Umbilical cord (tissue), 2 donors: Measurements from ENCODE around the gene DCXR. TPM values are rescaled to one million over a fixed set of nuclear protein-coding genes. Genes with fewer than 3 reads are reported as not detected.

Experiments
- DNase-seq: peaks from one replicate; pipeline ENCODE4 v3.0.0-alpha.2; 2015; ENCODE audit warnings: low spot score
- total RNA-seq: library from RNA; depleted of rRNA; stranded (reverse); fragments of >200 nt; gene quantifications from one replicate; pipeline ENCODE4 v1.2.3, GENCODE V29; 2014; ENCODE audit warnings: low replicate concordance; ENCODE audit not compliant: insufficient read depth

DCXR gene
- total RNA-seq, 1 donor from 2014 or later: 22.4 TPM

DNA sequence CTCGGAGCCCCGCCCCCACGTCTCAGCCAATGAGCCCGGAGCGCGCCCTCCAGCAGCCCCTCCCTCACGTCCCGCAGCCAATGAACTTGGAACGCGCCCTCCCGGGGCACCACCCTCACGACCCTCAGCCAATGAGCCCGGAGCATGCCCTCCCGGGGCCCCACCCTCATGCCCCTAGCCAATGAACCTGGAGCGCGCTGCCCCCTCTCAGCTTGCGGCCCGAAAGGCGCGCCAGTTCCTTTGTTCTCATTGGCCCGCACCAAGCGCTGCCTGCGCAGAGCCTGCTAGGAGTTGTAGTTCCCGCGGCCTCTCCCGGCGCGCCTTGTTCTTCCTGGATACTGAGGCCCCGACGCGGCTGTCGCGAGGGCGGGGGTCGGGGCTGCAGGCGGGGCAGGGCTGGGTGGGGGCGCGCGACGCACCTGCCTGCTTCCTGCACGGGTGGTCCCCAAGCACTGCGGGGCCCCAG lies 14.5 kb downstream of the DCXR start, which contains the start of gene LRRC45:
LRRC45 (plus strand) TSS at position 325 of the 466 bp plus-strand sequence. CDS start 339 bp downstream, outside the sequence.
- DNase-seq: peak; percentile 100

DNA sequence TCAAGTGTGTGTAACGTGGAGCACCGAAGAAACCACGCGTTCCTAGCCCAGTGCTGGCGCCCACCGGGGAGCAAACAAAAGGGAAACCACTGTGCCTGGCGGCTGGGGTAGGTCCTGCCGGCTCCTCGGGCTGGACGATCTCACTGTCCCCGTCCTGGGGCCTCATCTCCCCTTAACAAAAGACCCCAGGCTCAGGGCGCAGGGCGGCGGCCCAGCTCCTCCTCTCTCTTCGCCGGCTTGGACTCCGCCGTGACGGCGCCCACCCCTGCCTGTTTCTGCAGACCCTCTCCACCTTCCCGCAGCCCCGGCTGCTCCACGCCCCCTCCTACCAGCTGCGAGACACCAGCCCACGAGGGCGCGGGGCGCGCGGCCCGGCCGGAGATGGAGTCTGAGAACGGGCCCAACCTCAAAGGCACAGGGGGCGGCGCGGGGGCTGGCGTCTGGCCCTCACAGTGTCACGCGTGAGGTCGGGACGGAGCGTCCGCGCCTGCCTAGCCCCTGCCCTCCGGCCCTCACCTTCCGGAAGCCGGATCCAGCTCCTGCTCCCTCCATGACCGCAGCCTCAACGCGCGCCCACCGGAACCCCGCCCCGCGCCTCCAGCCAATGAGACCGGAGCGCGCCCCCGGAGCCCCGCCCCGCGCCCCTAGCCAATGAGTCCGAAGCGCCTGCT lies 15.1 kb downstream of the DCXR start, which contains the start of gene CENPX:
CENPX (minus strand) TSS at position 569 of the 671 bp plus-strand sequence; CDS start at position 552, 17 bp downstream.
- DNase-seq: no peak

DNA sequence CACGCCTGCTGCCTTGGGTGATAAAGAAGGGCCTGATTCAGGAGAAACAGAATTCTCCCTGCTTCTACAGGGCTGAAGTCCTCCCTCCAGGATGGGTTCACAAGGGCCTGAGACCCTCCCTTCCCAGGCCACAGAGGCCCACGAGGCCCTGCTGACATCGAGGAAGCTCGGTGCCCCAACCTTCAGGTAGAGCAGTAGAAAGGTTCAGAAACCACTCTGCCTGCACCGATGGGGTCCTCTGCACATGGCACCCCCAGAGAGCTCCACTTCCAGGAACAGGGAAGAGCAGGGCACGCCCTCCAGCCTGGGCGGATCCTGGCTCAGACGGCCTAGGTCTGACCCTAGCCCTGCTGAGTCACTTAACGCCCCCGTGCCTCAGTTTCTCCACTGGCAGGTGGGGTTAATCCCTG lies 15.6 kb downstream of the DCXR start:
- DNase-seq: no peak

DNA sequence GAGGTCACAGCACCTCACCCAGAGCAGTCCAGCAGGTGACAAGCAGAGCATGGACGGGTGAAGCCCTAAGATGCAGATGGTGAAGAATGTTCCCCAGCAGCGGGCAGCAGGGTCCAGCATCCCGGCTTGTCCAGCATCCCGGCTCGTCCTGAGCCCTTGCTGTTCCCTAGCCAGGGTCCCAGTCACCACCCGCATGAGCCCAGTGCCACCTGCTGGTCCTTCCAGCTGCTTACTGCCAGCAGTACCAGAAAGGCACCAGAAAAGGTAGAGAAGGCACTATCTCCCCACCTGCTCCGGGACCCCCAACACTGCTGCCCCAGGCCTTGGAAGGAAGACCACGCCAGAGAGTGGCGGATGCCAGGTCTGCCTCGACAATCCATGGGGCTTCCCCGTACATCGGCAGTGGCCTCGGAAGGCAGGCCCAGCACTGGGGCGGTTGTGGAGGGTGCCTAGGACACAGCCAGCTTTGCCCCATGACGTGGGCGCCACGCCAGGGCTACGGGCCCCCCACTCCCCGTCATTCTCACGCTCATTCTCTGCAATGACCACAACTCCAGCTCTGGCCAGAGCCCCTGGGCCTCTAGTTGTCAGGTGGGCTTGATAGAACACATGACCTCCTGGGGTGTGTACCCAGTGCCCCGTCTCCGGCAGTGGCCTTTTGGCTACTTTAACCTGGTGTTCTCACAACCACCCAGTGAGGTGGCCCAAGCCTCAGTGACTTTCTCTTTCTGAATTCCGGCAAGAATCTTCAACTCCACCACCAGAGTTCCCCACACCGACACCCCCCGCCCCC lies 16.2 kb downstream of the DCXR start:
- DNase-seq: peak; percentile 66

DNA sequence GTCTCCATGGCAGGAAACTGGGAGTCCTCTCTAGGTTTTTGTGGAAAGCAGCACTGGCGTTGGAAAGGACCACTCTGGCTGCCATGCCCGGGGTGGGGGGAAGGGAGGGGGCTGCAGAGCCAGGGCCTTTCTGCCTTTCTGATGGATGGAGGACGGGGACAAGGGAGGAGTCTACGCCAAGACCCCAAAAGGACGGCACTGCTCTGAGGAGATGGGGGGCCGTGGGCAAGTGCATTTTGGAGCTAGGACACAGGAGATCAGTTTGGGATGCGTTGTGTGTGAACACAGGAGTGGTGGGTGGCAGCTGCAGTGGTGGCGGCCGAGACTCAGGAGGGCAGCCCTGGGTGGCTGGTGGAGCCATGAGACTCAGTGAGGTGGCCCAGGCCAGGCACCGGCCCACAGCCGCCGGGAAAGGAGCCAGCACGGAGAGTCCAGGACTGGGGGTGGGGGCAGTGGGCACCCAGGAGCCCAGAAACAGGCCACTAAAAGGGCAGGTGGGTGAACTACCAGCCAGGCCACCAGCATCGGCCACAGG lies 16.9 kb downstream of the DCXR start:
- DNase-seq: no peak

DNA sequence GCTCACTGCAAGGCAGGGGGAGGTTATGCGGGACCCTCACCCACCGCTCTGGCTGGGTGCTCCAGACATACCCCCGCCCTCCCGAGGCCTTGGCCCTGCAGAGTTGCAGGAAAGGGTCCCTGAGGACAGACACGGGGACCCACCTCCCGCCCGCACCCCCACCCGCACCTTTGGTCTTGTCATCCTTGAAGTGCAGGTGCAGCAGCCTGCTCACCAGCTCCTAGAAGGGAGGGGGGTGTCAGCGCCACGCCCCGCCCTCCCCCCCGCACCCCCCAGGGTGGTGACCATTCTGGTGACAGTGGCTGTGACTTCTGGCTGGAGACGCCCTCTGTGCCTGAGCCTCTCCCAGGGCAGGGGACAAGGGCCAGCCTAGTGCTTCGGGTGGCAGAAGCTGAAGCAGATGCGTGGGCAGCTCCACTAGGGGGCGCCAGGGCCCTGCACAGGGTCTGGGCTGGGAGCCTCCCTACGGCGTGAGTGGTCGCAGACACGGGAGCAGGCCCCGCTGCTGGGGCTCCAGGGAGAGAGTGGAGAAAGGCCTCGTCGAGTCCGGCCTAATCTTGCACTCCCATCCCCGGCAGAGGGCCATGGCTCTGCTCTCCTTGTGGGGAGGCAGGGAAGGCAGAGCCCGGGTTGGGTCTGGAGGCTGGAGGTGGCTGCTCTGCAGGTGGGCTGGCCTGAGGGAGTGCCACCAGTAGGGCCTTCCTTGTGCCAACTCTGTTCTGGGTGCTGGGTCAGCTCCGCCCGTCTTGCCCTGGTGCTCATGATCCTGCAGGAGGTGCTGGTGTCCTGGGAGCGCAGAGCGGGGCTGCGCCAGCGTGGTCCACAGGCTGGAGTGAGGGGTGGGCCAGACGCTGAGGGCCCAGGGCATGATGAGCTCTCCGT lies 17.6 kb downstream of the DCXR start:
- DNase-seq: no peak

DNA sequence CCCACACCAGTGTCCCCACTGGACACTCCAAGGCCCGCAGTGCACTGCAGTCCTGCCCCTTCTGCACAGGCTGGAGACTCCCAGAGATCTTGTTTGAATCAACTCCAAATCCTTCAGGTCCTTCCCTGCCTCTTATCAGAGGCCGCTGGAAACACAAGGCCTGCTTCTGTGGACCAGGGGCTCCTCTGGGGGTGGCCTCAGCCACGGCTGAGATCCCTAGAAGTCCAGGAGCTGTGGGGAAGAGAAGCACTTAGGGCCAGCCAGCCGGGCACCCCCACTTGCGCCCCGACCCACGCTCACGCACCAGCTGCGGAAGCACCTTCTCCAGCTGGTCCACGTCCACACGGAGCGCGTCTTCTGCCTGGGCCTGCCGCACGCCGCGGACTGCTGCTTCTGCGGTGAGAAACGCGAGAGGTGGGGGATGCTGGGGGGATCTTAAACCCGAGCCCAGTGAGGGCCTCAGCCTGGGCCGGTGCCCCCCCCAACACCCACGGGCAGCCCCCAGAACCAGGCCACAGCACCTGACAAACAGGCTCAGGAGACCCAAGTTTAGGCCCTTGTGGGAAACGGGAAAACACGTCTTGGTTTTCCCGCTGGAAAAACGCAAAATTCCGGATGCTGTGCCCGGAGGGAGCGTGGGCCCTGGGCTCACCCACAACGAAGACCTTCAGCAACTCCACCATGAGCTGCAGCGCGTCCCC lies 18.4 kb downstream of the DCXR start:
- peak; percentile 73 for DNase-seq

DNA sequence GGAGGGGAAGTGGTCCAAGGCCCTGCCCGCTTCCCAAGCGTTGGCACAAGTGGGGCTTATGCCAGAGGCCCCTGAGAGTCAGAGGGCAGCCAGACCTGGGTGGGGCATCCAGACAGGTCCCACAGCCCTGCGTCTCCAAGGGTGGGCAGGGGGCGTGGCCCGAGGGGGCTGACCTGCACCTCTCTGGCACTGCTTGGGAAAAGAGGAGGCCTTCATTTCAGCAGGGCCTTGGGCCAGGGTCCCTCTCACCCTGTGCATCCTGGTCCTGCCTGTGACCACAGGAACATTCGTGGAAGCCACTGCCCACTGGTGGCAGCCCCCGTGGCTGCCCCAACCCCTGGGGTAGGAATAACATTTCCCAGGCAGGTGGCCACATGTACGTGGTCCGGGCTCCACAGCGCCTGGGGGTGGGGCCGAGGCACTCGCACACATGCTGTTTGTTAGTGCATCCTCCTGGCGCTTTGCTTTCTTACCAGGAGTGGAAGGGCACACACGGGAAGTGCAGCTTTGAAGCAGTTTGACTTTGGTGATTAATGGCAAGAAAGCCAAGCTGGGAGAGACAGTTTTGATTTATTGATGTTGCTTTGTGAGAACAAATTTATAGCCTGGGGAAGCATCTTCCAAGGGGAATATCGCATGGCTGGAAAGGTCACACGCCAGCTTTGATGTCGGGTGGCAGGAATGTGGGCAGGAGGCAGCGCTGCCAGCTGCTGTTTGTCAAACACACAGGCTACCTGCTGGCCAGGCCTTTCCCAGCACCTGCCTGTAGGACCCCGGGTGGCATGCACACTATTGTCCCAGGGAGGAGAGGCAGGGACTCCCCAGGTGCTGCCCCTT lies 19.1 kb downstream of the DCXR start:
- no peak for DNase-seq

DNA sequence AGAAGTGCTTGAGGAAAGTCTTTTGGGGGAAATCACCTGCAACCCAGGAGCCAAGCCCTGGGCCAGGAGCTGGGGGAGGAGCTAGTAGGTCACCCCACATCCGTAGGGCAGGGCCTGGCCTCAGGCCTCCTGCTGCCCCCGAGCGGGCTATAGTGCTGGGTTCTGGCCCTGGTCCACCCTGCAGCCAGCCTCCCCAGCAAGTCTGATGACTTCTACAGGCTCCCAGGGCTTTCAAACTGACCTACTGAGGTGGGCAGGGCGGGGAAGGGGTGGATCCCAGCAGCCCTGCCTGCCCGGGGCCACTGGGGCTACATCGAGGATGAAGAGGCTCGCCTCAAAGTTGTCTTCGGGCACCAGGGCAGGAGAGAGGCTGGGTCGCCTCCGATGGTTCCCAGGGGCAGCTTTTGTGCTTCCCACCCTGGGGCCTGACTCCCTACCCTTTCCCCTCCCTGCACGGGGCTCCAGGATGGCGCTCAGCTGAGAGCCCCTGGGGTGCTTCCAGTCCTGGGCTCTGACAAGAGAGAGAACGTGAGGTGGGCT lies 19.8 kb downstream of the DCXR start:
- DNase-seq: no peak

DNA sequence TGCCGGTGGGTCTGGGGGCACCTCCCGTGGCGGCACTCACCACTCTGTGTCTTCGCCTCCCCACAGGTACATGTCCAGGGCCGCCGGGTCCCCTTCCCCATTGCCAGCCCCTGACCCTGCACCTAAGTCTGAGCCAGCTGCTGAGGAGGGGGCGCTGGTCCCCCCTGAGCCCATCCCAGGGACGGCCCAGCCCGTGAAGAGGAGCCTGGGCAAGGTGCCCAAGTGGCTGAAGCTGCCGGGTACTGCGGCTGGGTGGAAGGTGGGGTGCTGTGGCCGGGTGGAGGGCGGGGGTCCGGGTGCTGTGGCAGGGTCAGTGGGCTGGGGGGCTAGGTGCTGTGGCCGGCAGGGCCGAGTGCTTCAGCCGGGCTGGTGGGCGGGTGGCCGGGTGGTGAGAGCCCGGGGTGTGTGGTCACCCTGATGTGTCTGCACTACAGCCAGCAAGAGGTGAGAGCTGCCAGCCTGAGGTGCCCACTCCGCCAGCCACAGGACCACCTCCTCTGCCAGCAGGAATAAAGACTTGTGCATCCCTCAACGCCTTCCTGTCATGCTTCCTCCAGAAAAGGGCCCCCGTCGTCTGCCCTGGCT lies 20.5 kb downstream of the DCXR start:
- no peak for DNase-seq

DNA sequence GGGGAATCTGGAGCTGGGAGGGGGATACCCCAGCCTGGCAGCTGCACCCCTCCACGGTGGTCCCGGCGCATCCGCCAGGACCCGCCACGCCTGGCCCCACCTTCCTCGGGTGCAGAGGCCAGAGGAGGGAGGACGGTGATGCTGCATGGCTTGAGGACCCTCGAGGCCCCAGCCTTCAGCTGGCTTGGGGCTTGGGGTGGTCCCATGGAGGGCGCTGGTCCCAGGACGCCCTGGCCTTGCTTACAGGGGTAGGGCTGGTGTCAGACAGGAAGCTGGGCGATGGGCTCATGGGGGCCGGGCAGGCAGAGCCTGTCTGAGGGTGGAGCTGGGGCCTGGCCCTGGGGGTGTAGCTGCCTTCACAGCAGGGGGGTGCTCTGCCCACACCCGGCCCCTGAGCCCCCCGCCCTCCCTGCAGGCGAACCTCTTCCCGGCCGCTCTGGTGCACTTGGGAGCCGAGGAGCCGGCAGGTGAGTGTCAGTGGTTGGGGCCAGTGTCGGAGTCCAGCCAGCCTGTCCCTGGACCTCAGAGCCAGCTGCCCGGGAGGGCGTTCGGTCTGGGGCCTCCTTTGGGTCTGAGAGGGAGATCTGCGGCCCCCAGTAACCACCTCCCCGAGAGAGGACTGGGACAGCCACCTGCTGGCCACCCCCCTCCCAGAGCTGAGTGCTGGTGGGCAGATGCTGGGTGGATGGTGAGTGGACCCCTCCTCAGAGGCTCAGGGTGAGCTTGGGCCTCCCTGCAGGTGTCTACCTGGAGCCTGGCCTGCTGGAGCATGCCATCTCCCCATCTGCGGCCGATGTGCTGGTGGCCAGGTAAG lies 21.2 kb downstream of the DCXR start:
- no peak for DNase-seq

DNA sequence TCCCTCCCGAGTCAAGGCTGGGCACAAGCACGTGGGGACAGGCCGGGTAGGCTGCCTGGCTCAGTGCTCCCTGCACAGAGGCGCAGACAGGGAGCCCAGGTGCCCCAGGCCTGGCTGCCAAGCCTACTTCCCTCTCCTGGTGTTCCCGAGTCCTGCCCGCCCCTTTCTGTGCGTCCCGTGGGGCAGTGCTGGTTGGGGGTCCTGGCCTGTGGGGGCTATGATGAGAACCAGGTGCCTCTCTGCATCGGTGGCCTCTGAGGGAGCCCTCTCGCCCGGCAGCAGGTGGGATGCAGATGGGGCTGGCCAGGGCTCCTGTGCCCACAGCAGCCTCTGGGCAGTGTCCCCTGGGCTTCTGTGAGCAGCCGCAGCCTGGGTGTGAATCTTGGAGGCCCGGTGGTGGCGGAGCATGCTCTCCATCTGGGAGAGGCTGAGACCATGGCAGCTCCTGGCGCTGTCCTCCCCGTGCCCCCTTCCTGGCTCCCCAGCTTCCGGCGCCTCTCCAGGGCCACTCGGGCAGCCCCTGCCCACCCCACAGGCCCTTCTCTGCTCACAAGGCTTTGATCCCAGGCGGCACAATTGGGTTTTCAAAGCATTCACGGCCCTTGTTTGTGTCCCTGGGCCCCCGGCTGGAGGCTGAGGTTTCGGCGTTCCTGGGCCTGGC lies 22.1 kb downstream of the DCXR start:
- no peak for DNase-seq

DNA sequence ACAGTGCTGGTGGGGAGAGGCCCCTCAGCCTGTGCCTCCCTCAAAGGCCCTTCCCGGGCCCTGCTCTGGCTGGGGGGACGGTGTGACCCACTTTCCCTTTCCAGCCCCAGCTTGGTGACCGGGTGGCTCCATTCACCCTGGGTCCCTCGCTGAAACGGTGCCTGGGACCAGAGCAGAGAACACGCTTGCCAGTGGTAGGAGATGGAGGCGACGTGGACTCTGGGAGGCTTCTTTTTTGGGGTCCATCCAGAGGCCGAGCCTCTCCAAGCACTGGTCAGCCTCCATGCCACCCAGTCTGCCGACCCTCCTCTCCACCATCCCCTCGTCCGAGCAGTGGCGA lies 22.6 kb downstream of the DCXR start:
- DNase-seq: no peak

DNA sequence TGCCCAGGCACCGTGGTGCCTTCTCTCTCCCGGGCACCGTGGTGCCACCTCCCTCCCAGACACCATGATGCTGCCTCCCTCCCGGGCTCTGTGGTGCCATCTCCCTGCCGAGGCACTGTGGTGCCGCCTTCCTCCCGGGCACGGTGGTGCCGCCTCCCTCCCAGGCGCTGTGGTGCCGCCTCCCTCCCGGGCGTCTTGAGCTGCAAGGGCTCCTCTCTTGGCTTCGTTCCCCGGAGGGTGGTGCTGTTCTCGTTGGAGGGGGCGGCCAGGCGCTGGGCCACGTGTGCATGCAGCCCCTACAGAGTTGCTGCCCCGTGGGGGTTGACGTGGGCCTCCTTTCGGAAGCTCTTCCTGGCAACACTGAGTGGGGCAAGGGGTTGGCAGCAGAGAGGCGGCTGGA lies 23.1 kb downstream of the DCXR start:
- no peak for DNase-seq

DNA sequence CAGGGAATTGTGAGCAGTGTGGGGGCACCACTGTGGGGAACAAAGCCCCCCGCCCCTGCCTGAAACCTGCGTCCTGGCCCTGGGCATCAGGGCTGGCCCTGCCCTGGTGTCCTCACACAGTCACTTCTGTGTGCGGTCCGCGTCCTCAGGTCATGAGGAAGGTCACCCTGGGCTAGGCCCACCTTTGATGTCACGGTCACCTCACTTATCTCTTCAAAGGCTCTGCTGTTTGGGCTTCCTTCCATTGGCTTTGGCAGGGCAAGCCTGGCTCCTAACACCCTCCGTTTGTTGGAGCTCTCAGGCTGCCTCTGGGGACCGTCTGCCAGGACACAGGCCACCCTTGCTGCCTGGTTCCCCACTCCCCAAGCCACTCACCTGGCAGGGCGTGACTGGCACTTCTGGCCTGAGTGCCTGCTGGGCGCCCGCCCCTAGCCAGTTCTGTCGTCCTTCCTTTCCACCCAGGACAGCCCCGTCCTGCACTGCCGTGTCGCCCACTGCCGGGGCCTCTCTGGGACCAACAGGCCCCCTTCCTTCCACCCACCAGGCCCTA lies 23.6 kb downstream of the DCXR start:
- no peak for DNase-seq

DNA sequence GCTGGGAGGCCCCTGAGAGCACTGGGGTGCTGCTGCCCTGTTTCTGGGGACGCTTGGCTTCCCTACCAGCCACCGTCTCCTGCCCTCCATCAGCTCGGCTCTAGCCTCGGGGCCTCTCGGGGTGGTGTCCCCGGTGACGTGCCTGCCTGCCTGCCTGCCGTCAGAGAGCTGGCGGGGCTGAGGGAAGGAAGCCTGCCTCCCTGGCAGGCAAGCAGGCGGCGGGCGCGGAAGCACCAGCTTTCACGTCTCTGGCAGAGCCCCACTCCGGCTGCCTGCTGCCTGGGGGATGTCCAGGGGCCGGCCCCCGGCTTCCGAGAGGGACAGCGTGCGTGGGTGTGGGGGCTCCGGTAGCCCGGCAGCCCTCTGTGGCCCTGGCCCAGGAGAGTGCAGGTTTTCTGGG lies 24.2 kb downstream of the DCXR start:
- peak; percentile 84 for DNase-seq

DNA sequence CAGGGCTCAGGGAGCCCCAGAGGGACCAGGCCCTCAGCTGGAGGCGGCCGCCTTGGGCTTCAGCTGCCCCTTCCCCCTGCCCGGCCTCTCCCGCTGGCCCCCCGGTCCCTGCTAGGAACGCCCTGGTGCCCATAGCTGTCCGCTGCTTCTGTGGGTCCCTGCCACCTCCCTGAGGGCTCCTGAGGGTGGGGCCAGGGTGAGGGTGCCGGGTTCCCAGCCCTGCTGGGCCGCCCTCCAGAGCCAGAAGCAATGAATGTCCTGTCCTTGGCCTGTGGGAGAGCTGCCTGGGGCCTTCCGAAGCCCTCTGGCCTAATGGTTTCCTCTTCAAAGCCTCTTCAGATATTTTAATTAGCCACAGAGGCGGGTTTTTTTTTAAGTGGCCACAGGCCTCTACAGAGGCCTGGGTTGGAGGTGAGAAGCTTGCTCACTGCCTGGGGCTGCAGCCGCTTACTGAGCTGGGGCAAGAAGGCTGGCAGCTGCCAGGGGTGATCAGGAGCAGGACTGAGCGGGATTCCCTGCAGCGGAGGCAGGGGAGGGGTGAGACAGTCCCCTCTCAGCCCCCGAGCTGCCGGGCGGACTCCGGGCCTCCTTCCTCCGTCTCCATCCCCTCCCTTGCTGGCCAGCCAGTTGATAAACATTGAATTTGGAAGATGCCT lies 24.7 kb downstream of the DCXR start:
- no peak for DNase-seq
